ENCODE data around the gene CDH8. TPM values are rescaled to one million over a fixed set of nuclear protein-coding genes. Genes with fewer than 3 reads are reported as not detected.

The CDH8 gene
- total and polyA plus RNA-seq, 2 donors (not counting 3 experiments of a cell fraction or from before 2014, with no cell fraction given), result not detected

- Histone ChIP-seq H3K9me3 (replicated peaks; ENCODE audit: control insufficient read depth, insufficient read depth, low read length) (peaks cover 2% of the 10 kb centered on the region), H2AFZ (ENCODE audit: low read depth, low read length) (no peak overlapping the region), H3K27me3 (ENCODE audit: control insufficient read depth in 2 of 2, insufficient read depth in 2 of 2, low read length in 2 of 2) (no peaks in the 10 kb centered on the region), H3K4me3 (replicated peaks in 1 of 3; ENCODE audit: insufficient read depth in 1 of 3, low read depth in 1 of 3, low read length in 3 of 3) (no peak overlapping the region), H3K4me1 (ENCODE audit: control insufficient read depth, extremely low read depth, insufficient read depth, low read length) (no peaks in the 10 kb centered on the region), H3K4me2 (ENCODE audit: insufficient read depth, low read length) (no peak overlapping the region), H3K36me3 (ENCODE audit: control insufficient read depth in 2 of 2, extremely low read depth in 1 of 2, insufficient read depth in 2 of 2, low read length in 2 of 2) (no peaks in the 10 kb centered on the region), H3K9ac (replicated peaks; ENCODE audit: extremely low read depth, insufficient read depth, low read length) (no peak overlapping the region), H4K20me1 (replicated peaks; ENCODE audit: control insufficient read depth, extremely low read depth, insufficient read depth, low read length) (no peaks in the 10 kb centered on the region), H3K9me1 (replicated peaks; ENCODE audit: control insufficient read depth, extremely low read depth, insufficient read depth, low read length) (no peaks in the 10 kb centered on the region), H3K79me2 (ENCODE audit: control insufficient read depth, insufficient read depth, low read length) (no peaks in the 10 kb centered on the region), H3K27ac (ENCODE audit: insufficient read depth, low read depth, low read length) (no peak overlapping the region)
- CTCF ChIA-PET, result no interaction called here
- intact Hi-C loops (cut with micrococcal nuclease) (no loop called here), dilution Hi-C loops (cut with MboI; ENCODE audit: extremely low pct_ligation_motif_present, low sequenced_read_pairs) (no loop called here)
- no TSS peak for BruUV-seq (replicated peaks)
- TF ChIP-seq, protein P1, sequence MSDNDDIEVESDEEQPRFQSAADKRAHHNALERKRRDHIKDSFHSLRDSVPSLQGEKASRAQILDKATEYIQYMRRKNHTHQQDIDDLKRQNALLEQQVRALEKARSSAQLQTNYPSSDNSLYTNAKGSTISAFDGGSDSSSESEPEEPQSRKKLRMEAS (IDR thresholded peaks at IDR 0.05; ENCODE audit: insufficient read depth, insufficient read length), result no peak
- no peak for TF ChIP-seq EZH2 (IDR thresholded peaks at IDR 0.05; ENCODE audit: borderline replicate concordance, low read depth, low read length, severe bottlenecking)
- TF ChIP-seq JUN (IDR thresholded peaks at IDR 0.05; ENCODE audit: borderline replicate concordance, insufficient read depth, insufficient read length, low read depth), result no peak
- TF ChIP-seq GATA2 (IDR thresholded peaks at IDR 0.05; ENCODE audit: insufficient read depth, insufficient read length, low read depth, low read length), result no peak
- no peak for TF ChIP-seq CTCF (IDR thresholded peaks at IDR 0.05; ENCODE audit: extremely low read depth in 1 of 2, insufficient read depth in 1 of 2, low read depth in 1 of 2, low read length in 2 of 2)
- TF ChIP-seq POLR2AphosphoS5 (IDR thresholded peaks at IDR 0.05; ENCODE audit: insufficient read depth, low read depth, low read length), result no peak
- TF ChIP-seq POLR2A (IDR thresholded peaks at IDR 0.05; ENCODE audit: low read depth, low read length), result no peak
- TF ChIP-seq MYC (IDR thresholded peaks at IDR 0.05; ENCODE audit: low read depth, low read length), result no peak
- TF ChIP-seq FOS (IDR thresholded peaks at IDR 0.05; ENCODE audit: borderline replicate concordance, insufficient read depth, low read length), result no peak
- DNase-seq (ENCODE audit: low read depth, low spot score) (no peak), FAIRE-seq (no peak)
- POLR2A ChIA-PET, result no interaction called here
Measured at GRCh38 chr16:61836804-61837393, 199.3 kb downstream of the CDH8 start.
